Measurements from ENCODE around the gene SKAP1.
"Not testable (repeated sequence)": the region's sequence is repeated elsewhere in the genome, so short reads cannot be mapped to it uniquely, and the experiment has no call there.

The SKAP1 gene

DNA sequence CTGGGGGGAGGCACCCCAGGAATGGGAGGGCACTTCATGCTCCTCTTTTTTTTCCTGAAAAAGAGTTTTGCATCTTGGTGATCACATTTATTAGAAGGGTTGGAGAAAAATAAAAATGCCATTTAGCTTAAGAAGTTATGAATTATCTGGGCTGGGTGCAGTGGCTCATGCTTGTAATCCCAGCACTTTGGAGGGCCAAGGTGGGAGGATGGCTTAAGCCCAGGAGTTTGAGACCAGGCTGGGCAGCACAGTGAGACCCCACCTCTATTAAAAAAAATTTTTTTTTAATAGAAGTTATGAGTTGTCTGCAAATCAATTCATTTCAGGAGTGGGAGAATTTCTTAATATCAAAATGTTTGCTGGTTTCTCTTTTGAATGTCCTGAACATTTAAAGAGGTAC, 219.0 kb downstream of the SKAP1 start:
- no peak for DNase-seq (ENCODE audit: low spot score)

- no peak for DNase-seq (ENCODE audit: low spot score)
Observed at GRCh38 chr17:48209973-48210372, 220.0 kb downstream of the SKAP1 start.

DNA sequence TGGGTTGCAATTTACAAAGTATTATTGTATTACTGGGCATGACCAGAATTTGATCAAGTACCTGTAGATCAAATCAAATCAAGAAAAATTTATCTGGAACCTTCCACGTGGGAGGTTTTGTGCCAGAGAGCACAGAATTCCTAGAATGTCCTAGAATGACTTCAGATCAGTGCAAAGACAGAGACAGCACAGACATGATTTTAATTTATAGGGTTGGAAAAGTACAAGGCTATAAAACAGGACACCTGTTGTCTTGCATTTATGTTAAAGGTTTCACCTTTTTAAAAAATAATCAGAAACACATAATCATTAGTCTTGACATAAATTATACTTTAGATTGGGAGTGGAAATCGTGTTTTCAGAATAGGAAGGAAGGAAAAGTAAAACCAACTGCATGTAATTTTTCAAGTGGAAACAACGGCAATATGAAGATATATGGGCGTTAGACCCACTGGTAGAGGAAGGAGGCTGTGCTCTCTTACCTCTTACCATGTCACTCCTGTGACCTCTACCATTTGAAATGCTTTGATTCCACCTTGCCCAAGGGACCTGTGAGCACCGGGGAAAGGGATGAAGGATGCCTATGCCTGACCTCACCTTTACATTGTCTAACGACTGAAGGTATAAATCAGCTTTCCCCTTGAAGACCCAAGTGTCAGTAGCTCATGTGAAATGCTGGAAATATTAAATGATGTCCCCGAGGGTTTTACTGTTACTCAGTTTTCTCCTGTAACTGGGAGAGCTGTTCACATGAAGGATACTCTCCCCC, 222.1 kb downstream of the SKAP1 start:
- no peak for DNase-seq (ENCODE audit: low spot score)

GRCh38 chr17:48207036-48207435, 223.0 kb downstream of the SKAP1 start:
- DNase-seq (ENCODE audit: low spot score): not testable (repeated sequence)

GRCh38 chr17:48202959-48203358, 227.1 kb downstream of the SKAP1 start:
- no peak for DNase-seq (ENCODE audit: low spot score)

DNA sequence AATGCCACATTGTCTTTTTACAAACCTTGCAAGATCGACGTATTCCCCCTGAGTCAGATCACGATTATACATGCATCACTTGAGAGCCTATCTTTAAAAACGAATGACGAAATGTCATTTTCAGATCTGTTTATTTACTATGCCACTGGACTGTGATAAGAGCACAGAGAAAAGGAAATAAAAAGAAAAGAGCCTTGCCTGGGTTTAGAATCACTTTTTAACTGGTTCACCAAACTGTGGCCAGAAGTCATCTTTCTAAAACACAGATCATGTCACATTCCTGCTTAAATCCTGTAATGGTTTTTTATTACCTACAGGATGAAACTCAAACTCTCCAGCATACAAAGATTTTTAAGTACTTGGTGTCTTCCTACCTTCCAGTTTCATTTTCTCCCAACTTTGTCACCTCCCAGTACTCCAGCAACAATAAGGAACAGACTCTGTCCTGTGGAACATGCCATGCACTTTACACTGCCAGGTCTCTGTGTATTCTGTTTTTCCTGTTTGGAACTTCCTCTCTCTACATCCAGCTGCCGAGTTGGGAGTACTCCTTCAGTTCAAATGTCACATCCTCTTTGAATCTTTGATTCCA, 231.0 kb downstream of the SKAP1 start:
- DNase-seq (ENCODE audit: low spot score): no peak

DNA sequence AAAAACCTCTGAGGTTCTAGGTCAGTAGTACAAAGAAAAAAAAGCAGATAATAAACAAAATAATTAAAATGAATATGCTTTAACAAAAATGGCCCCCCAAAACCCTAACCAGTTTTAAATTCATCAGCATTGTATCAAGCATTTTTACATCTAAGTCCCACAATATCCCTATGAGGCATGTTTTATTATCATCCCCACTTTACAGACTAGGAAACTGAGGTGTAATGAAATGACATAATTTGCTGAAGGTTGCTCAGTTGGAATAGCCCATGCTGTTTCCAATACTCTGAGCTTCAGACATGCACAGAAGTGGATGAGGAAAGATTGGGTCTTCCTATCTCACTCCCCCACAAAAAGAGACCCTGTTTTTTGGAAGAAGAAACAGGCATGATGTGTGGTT, 234.1 kb downstream of the SKAP1 start:
- no peak for DNase-seq (ENCODE audit: low spot score)

DNA sequence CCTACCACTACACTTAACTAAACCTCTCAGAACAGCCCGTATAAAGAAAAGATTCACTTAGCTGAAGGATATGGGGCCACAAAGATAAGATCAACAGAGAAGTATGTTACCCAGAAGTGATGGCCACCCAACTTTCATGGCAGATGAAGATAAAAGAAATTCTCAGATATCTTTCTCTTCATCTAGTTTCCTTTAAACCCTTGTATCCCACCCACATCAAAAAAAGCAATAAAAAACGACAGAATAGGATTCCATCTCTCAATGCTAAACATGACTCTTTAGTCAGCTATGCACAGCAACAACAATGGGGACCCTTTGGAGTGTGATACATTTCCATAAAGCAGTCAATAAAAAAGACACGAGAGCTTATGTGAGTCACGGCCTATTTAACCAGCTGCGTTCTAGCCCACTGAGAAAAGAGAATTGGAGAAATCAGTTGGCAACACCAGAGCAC, 235.9 kb downstream of the SKAP1 start:
- DNase-seq (ENCODE audit: low spot score): no peak

DNA sequence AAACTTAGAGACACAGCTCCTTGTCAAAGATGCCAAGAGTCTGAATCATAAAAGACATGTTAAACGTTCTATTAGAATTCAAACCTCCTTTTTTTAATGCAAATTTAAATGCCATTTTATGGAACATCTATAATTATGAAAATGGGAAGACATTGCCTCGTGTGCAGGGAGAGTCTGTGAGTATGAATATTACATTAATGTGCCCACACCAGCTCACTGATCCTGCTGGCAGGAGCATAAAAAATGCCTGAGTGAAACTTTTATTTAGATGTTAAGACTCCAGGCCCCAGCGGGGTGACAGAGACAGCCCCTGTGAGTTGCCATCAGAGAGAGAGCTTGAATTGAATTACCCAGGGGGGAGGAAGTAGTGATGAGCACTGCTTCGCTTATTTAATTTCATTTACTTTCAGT, 237.7 kb downstream of the SKAP1 start:
- DNase-seq (ENCODE audit: low spot score): no peak

- no peak for DNase-seq (ENCODE audit: low spot score)
Observed at GRCh38 chr17:48191362-48191761, 238.7 kb downstream of the SKAP1 start.

- DNase-seq (ENCODE audit: low spot score): no peak
Observed at GRCh38 chr17:48190871-48191270, 239.1 kb downstream of the SKAP1 start.

- no peak for DNase-seq (ENCODE audit: low spot score)
Observed at GRCh38 chr17:48187872-48188608, 242.0 kb downstream of the SKAP1 start.

DNA sequence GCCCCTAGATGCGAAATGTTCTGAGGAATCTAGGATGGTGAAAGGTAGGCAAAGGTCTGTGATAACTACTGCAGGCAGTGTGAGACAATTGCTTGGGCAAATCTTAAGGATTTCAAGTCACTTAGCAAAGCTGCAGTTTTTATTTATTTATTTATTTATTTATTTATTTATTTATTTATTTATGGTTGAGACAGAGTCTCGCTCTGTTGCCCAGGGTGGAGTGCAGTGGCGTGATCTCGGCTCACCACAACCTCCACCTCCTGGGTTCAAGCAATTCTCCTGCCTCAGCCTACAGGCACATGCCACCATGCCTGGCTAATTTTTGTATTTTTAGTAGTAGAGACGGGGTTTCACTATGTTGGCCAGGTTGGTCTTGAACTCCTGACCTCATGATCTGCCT, 243.7 kb downstream of the SKAP1 start:
- not testable (repeated sequence) for DNase-seq (ENCODE audit: low spot score)

DNA sequence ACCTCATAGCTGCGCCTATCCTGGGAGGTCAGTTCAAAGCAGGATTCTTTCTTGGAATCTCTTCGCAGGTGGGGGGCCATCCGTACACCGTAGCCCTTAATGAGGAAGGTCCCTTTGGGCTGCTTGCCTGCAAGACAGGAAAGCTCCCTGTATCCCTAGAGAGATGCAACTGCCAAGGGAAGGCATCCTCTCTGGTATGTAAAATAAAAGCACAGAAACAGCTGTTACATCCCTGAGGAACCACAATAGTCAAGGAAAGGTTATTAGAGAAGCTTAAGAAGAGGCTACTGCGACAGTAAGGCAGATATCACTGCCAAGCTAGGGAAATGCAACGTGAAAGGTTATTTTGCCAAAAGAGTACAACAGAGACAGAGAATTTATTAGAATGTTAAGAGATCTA, 245.3 kb downstream of the SKAP1 start:
- no peak for DNase-seq (ENCODE audit: low spot score)

GRCh38 chr17:48181653-48182052, 248.4 kb downstream of the SKAP1 start:
- no peak for DNase-seq (ENCODE audit: low spot score)

GRCh38 chr17:48180842-48181629, 249.0 kb downstream of the SKAP1 start:
- no peak for DNase-seq (ENCODE audit: low spot score)

GRCh38 chr17:48179071-48179945, 250.7 kb downstream of the SKAP1 start:
- no peak for DNase-seq (ENCODE audit: low spot score)

DNA sequence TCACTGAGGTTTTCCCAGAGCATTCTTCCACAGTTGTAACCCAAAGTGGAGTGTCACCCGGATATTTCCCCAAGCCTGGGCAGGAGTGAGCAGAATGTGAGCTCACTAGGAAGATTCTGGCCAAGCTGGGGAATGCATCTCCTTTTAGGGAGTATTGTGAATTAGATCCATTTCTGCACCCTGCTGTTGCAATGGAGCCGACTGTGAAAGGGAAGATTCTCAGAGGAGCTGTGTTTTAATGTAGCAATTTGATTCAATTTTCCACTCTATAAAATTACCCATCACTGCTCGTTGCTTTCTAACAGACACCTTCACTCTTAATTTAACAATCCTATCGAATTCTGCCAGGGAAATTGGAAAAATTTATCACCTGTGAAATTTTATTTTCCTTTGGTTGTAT, 251.7 kb downstream of the SKAP1 start:
- no peak for DNase-seq (ENCODE audit: low spot score)

- DNase-seq (ENCODE audit: low spot score): no peak
Observed at GRCh38 chr17:48177816-48178215, 252.2 kb downstream of the SKAP1 start.

DNA sequence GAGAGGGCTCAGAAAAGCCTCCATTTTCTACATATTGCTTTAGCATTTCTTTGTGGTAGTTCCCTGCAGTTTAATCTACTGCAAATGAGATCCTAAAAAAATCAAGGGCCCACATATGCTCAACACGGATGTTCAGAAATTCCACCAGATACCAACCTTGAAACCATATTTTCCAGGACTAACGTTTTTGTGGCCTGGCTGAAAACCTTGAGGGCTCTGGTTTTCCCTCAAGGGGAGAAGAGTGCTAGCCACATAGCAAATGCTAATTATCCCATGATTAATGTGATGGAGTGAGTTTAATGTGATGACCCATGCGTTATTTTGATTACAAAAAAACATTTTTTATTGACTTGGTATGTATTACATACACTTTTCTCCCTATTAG, 253.6 kb downstream of the SKAP1 start:
- no peak for DNase-seq (ENCODE audit: low spot score)
